HepG2 (cell line): ENCODE measurements around the gene CIROP. TPM values are rescaled to one million over a fixed set of nuclear protein-coding genes. Genes with fewer than 3 reads are reported as not detected.

Source experiments
- IRF2 ChIP-seq: IDR thresholded peaks from 2 replicates; pipeline ENCODE4 v1.6.1; 2018; ENCODE audit warnings: missing genetic modification reagents, missing compliant biosample characterization
- JUNB ChIP-seq: sonication (generic); formaldehyde crosslinking; IDR thresholded peaks from 2 replicates; pipeline ENCODE4 v1.8.0; 2022; ENCODE audit warnings: missing genetic modification reagents, mild to moderate bottlenecking, borderline replicate concordance
- KDM4B ChIP-seq: sonication (generic); formaldehyde crosslinking; IDR thresholded peaks from 2 replicates; pipeline ENCODE4 v1.4.0; 2020; ENCODE audit warnings: missing genetic modification reagents
- PREB ChIP-seq: sonication (generic); formaldehyde crosslinking; IDR thresholded peaks from 2 replicates; pipeline ENCODE4 v1.4.0; 2020; ENCODE audit warnings: missing genetic modification reagents
- RFXANK ChIP-seq: IDR thresholded peaks from 2 replicates; pipeline ENCODE4 v1.6.1; 2016
- SIX1 ChIP-seq: sonication (generic); formaldehyde crosslinking; IDR thresholded peaks from 2 replicates; pipeline ENCODE4 v1.4.0; 2020; ENCODE audit warnings: missing genetic modification reagents, borderline replicate concordance
- SNAI1 ChIP-seq: sonication (generic); formaldehyde crosslinking; IDR thresholded peaks from 2 replicates; pipeline ENCODE4 v1.5.0; 2020; ENCODE audit warnings: mild to moderate bottlenecking, missing genetic modification reagents, borderline replicate concordance
- SP140L ChIP-seq: sonication (generic); formaldehyde crosslinking; IDR thresholded peaks from 2 replicates; pipeline ENCODE4 v1.4.0; 2020; ENCODE audit warnings: missing genetic modification reagents, borderline replicate concordance
- STAT5B ChIP-seq: sonication (generic); formaldehyde crosslinking; IDR thresholded peaks from 2 replicates; pipeline ENCODE4 v1.4.0; 2020; ENCODE audit warnings: missing genetic modification reagents
- TBP ChIP-seq: sonication (generic); formaldehyde crosslinking; IDR thresholded peaks from 2 replicates; pipeline ENCODE4 v1.5.0; 2020; ENCODE audit warnings: missing genetic modification reagents
- TFE3 ChIP-seq: IDR thresholded peaks from 2 replicates; pipeline ENCODE4 v1.6.1; 2016
- ZFP91 ChIP-seq: sonication (generic); formaldehyde crosslinking; IDR thresholded peaks from 2 replicates; pipeline ENCODE4 v1.9.0; 2022; ENCODE audit warnings: missing genetic modification reagents, mild to moderate bottlenecking, borderline replicate concordance
- ZNF407 ChIP-seq: sonication (generic); formaldehyde crosslinking; IDR thresholded peaks from one replicate; pipeline ENCODE4 v1.5.1; 2020; ENCODE audit warnings: mild to moderate bottlenecking, missing genetic modification reagents; ENCODE audit errors: not compliant biosample characterization
- ZNF44 ChIP-seq: sonication (generic); formaldehyde crosslinking; IDR thresholded peaks from 2 replicates; pipeline ENCODE4 v1.5.1; 2020; ENCODE audit warnings: mild to moderate bottlenecking, missing genetic modification reagents
- ZNF563 ChIP-seq: sonication (generic); formaldehyde crosslinking; IDR thresholded peaks from 2 replicates; pipeline ENCODE4 v1.8.0; 2022; ENCODE audit warnings: mild to moderate bottlenecking, moderate library complexity, missing genetic modification reagents
- ZSCAN31 ChIP-seq: sonication (generic); formaldehyde crosslinking; IDR thresholded peaks from 2 replicates; pipeline ENCODE4 v1.5.0; 2020; ENCODE audit warnings: low read depth, mild to moderate bottlenecking, missing genetic modification reagents
- polyA plus RNA-seq, 8 experiments: library from polyadenylated mRNA; depleted of rRNA in 3 of 8; stranded (reverse) in 7 of 8; unstranded in 1 of 8; fragments of >200 nt; fragmentation: Illumina TruSeq in 4 of 8; extraction: Trizol in 4 of 8; gene quantifications; 2 replicates each; pipeline versions ENCODE4 v1.2.1 to v1.2.3, GENCODE V29; 2011 to 2016; ENCODE audit warnings: low read depth in 4 of 8, missing spikeins in 1 of 8, mixed read lengths in 1 of 8; ENCODE audit not compliant: insufficient read depth in 1 of 8
- total RNA-seq, 5 experiments: library from RNA; depleted of rRNA; stranded (reverse); fragments of >200 nt; fragmentation: Illumina TruSeq; extraction: Trizol; gene quantifications; 2 replicates each; pipeline ENCODE4 v1.2.3, GENCODE V29; 2016; ENCODE audit warnings: low read depth in 1 of 5

The CIROP gene
- total and polyA plus RNA-seq, 2 of the 13 experiments (the other 11 are each of a cell fraction or from before 2014, with no cell fraction given) = 0.07 TPM; not detected in 1

- TF ChIP-seq TBP (0 out of 2 replicates have a peak, but pooled peaks have one; percentile 41), ZNF407 (peak; percentile 78), ZNF44 (CRISPR knock-in tag) (no peak; the same call in 1 of the 2 replicates), TFE3 (peak; percentile 45; the same call in 1 of the 2 replicates), JUNB (CRISPR knock-in tag) (peak; percentile 22; the same call in 1 of the 2 replicates), PREB (CRISPR knock-in tag) (no peak), SIX1 (CRISPR knock-in tag) (peak; percentile 68; the same call in 1 of the 2 replicates), ZNF563 (CRISPR knock-in tag) (peak; percentile 82), ZFP91 (CRISPR knock-in tag) (peak; percentile 90), SP140L (CRISPR knock-in tag) (0 out of 2 replicates have a peak, but pooled peaks have one; percentile 83), STAT5B (CRISPR knock-in tag) (peak; percentile 92), RFXANK (CRISPR knock-in tag) (0 out of 2 replicates have a peak, but pooled peaks have one; percentile 54), SNAI1 (CRISPR knock-in tag) (0 out of 2 replicates have a peak, but pooled peaks have one; percentile 64), KDM4B (CRISPR knock-in tag) (peak; percentile 67; the same call in 1 of the 2 replicates), IRF2 (peak; percentile 87), ZSCAN31 (CRISPR knock-in tag) (peak; percentile 79; the same call in 1 of the 2 replicates)
Observed at GRCh38 chr14:23071244-23071920, 33.4 kb downstream of the CIROP start (continued).
